ENCODE results near the gene PIGU. TPM values are rescaled to one million over a fixed set of nuclear protein-coding genes. Genes with fewer than 3 reads are reported as not detected.
A peak's percentile ranks its signal among the peaks of the same experiment; 100 is the strongest.

Gene PIGU
- total and polyA plus RNA-seq, 8 donors = 0.45 to 21.3 (median 10.3) TPM

DNA sequence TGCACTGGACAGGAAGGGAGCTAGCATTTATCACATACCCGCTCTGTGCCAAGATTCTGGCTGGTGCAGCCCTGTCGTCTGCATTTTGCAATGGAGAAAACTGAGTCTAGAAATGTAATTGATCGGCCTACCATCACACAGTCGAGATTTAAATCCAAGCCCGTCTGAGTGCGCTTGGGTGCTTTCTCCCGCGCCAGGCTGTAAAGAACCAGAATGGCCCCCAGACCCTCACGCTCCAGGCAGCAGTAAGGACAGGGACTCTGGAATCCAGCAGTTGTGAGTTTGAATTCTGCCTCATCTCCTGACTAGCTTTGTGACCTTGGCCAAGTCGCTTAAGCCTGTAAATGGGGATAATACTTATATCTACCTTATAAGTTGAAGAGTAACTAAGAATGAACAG is 149.9 kb downstream of the PIGU start:
- intact Hi-C loops (cut with DNase I; ENCODE audit: low total_unique reads) = no loop called here
- peak overlapping the region in 4 of 5 donors; percentile 42 to 84 (median 79) for H3K27ac ChIP-seq
- no peaks in the 10 kb centered on the region for H3K27me3 ChIP-seq
- peaks cover 55 to 94% (median 76%) of the 10 kb centered on the region in 4 donors for H3K4me1 ChIP-seq
- no peak overlapping the region for H3K4me3 ChIP-seq
- H3K36me3 ChIP-seq = peaks cover 26 to 65% (median 56%) of the 10 kb centered on the region in 4 donors
- no peak for TF ChIP-seq POLR2A (IDR thresholded peaks at IDR 0.05)
- no peak for DNase-seq
- WGBS, 5 donors = 86 to 93% (median 92%) methylated on average over 10 of the region's 10 CpGs
- no peaks in the 10 kb centered on the region for H3K9me3 ChIP-seq

DNA sequence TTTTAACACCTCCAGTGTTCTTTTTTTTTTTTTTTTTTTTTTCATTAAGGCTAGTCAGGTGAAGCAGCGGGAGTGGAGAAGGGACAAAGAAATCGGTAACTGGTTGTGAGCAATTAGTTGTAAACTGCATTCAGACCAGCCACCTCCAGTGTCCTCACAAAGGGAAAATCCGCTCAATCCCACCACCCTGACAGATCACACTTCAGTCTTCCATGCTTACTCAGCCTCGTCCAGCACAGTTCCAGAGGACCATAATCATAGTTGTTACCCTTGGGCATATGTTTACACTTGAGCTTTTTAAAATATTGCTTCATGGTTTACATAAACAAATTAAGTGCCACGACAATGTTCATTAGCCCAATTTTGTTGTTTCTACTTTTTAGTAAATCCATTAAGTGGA is 150.4 kb downstream of the PIGU start:
- H3K4me3 ChIP-seq = no peak overlapping the region
- no peaks in the 10 kb centered on the region for H3K9me3 ChIP-seq
- H3K36me3 ChIP-seq = peaks cover 26 to 59% (median 53%) of the 10 kb centered on the region in 4 donors
- H3K27ac ChIP-seq = peak overlapping the region; percentile 42 to 84 (median 79)
- 62 to 75% (median 72%) methylated on average over 5 of the region's 5 CpGs for WGBS, 5 donors
- TF ChIP-seq POLR2AphosphoS5 (IDR thresholded peaks at IDR 0.05) (no peak), EP300 (IDR thresholded peaks at IDR 0.05) (no peak), POLR2A (IDR thresholded peaks at IDR 0.05) (no peak)
- TF ChIP-seq, protein P1, sequence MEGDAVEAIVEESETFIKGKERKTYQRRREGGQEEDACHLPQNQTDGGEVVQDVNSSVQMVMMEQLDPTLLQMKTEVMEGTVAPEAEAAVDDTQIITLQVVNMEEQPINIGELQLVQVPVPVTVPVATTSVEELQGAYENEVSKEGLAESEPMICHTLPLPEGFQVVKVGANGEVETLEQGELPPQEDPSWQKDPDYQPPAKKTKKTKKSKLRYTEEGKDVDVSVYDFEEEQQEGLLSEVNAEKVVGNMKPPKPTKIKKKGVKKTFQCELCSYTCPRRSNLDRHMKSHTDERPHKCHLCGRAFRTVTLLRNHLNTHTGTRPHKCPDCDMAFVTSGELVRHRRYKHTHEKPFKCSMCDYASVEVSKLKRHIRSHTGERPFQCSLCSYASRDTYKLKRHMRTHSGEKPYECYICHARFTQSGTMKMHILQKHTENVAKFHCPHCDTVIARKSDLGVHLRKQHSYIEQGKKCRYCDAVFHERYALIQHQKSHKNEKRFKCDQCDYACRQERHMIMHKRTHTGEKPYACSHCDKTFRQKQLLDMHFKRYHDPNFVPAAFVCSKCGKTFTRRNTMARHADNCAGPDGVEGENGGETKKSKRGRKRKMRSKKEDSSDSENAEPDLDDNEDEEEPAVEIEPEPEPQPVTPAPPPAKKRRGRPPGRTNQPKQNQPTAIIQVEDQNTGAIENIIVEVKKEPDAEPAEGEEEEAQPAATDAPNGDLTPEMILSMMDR (IDR thresholded peaks at IDR 0.05) = no peak
- intact Hi-C loops (cut with DNase I; ENCODE audit: low total_unique reads) = no loop called here
- H3K4me1 ChIP-seq = peaks cover 56 to 95% (median 76%) of the 10 kb centered on the region in 4 donors
- DNase-seq = no peak
- H3K27me3 ChIP-seq = no peaks in the 10 kb centered on the region

- WGBS, 5 donors = 18 to 30% (median 26%) methylated on average over 14 of the region's 14 CpGs
- Histone ChIP-seq H3K4me1 (peaks cover 56 to 95% (median 76%) of the 10 kb centered on the region in 4 donors), H3K27ac (peak overlapping the region; percentile 42 to 84 (median 79)), H3K4me3 (no peak overlapping the region), H3K36me3 (peaks cover 26 to 56% (median 49%) of the 10 kb centered on the region in 4 donors), H3K9me3 (no peaks in the 10 kb centered on the region), H3K27me3 (no peaks in the 10 kb centered on the region)
- no peak for TF ChIP-seq POLR2A (IDR thresholded peaks at IDR 0.05)
- peak; percentile 23 to 89 (median 57) for TF ChIP-seq POLR2AphosphoS5 (IDR thresholded peaks at IDR 0.05)
- intact Hi-C loops (cut with DNase I; ENCODE audit: low total_unique reads) = no loop called here
- DNase-seq = peak; percentile 83 to 91
These were observed 151.0 kb downstream of the PIGU start for GRCh38 chr20:34525709-34526416.

GRCh38 chr20:34525342-34525708 is 151.6 kb downstream of the PIGU start:
- DNase-seq = no peak
- Histone ChIP-seq H3K27ac (peak overlapping the region; percentile 42 to 84 (median 79)), H3K36me3 (peaks cover 26 to 55% (median 46%) of the 10 kb centered on the region in 4 donors), H3K4me1 (peaks cover 56 to 95% (median 76%) of the 10 kb centered on the region in 4 donors), H3K4me3 (no peak overlapping the region), H3K27me3 (no peaks in the 10 kb centered on the region), H3K9me3 (no peaks in the 10 kb centered on the region)
- 79 to 86% (median 80%) methylated on average over 7 of the region's 7 CpGs for WGBS, 5 donors
- TF ChIP-seq POLR2A (IDR thresholded peaks at IDR 0.05) (no peak), EP300 (IDR thresholded peaks at IDR 0.05) (no peak), POLR2AphosphoS5 (IDR thresholded peaks at IDR 0.05) (no peak)
- TF ChIP-seq, protein P1 (IDR thresholded peaks at IDR 0.05) = no peak
- intact Hi-C loops (cut with DNase I; ENCODE audit: low total_unique reads) = no loop called here

- Histone ChIP-seq H3K27me3 (no peaks in the 10 kb centered on the region), H3K27ac (peak overlapping the region in 4 of 5 donors; percentile 42 to 84 (median 79)), H3K4me3 (no peak overlapping the region), H3K36me3 (peaks cover 19 to 55% (median 44%) of the 10 kb centered on the region in 4 donors), H3K4me1 (peaks cover 51 to 95% (median 75%) of the 10 kb centered on the region in 4 donors), H3K9me3 (no peaks in the 10 kb centered on the region)
- TF ChIP-seq POLR2A (IDR thresholded peaks at IDR 0.05) = no peak
- WGBS, 5 donors = 90 to 93% (median 91%) methylated on average over 11 of the region's 11 CpGs
- DNase-seq = no peak
- intact Hi-C loops (cut with DNase I; ENCODE audit: low total_unique reads) = no loop called here
These were observed 152.5 kb downstream of the PIGU start for GRCh38 chr20:34524426-34524825.

Data from stomach (tissue), 9 donors.